ENCODE measurements around the gene PRRT1. TPM values are rescaled to one million over a fixed set of nuclear protein-coding genes. Genes with fewer than 3 reads are reported as not detected.
A peak's percentile ranks its signal among the peaks of the same experiment; 100 is the strongest.

Gene PRRT1
- total and polyA plus RNA-seq, 10 donors, result 0.28 to 2.3 (median 1.1) TPM

DNA sequence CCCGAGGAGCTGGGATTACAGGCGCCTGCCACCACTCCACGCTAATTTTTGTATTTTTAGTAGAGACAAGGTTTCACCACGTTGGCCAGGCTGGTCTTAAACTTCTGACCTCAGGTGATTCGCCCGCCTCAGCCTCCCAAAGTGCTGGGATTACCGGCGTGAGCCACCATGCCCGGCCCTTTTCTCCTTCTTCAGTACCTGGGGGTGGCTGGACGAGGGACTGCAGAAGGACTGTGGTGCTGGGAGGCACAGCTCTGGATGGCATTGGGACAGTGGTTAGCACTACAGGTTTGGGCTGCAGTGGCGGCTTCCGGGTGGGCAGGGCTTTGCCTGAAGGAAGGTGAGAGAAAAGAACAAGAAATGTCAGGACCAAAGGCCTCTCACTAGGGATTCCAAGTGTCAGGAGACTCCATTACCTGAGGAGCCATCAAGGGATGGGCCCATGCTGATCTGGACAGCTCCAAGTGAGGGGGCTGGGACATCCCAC lies 31.1 kb downstream of the PRRT1 start:
- no peak overlapping the region for H3K4me3 ChIP-seq
- H3K9me3 ChIP-seq, result no peaks in the 10 kb centered on the region
- peaks cover 6 to 100% (median 96%) of the 10 kb centered on the region in 6 donors for H3K36me3 ChIP-seq
- intact Hi-C loops (cut with DNase I; ENCODE audit: low total_unique reads), result loop anchor here (10.0 kb wide), 1 partner anchor 74 kb away; the partner anchor contains the start of genes GPSM3 and PBX2
- H3K27me3 ChIP-seq (replicated peaks in 1 of 7), result no peaks in the 10 kb centered on the region
- DNase-seq, result no peak
- 95 to 98% (median 96%) methylated on average over 12 of the region's 12 CpGs for WGBS, 5 donors
- no peak overlapping the region for H3K27ac ChIP-seq
- TF ChIP-seq, protein P1, sequence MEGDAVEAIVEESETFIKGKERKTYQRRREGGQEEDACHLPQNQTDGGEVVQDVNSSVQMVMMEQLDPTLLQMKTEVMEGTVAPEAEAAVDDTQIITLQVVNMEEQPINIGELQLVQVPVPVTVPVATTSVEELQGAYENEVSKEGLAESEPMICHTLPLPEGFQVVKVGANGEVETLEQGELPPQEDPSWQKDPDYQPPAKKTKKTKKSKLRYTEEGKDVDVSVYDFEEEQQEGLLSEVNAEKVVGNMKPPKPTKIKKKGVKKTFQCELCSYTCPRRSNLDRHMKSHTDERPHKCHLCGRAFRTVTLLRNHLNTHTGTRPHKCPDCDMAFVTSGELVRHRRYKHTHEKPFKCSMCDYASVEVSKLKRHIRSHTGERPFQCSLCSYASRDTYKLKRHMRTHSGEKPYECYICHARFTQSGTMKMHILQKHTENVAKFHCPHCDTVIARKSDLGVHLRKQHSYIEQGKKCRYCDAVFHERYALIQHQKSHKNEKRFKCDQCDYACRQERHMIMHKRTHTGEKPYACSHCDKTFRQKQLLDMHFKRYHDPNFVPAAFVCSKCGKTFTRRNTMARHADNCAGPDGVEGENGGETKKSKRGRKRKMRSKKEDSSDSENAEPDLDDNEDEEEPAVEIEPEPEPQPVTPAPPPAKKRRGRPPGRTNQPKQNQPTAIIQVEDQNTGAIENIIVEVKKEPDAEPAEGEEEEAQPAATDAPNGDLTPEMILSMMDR (IDR thresholded peaks at IDR 0.05 in 8 of 11, conservative IDR thresholded peaks at IDR 0.05 in 3 of 11), result no peak
- TF ChIP-seq POLR2AphosphoS5 (IDR thresholded peaks at IDR 0.05) (no peak), POLR2A (IDR thresholded peaks at IDR 0.05) (no peak)
- peaks cover 7 to 57% (median 23%) of the 10 kb centered on the region in 6 donors for H3K4me1 ChIP-seq

DNA sequence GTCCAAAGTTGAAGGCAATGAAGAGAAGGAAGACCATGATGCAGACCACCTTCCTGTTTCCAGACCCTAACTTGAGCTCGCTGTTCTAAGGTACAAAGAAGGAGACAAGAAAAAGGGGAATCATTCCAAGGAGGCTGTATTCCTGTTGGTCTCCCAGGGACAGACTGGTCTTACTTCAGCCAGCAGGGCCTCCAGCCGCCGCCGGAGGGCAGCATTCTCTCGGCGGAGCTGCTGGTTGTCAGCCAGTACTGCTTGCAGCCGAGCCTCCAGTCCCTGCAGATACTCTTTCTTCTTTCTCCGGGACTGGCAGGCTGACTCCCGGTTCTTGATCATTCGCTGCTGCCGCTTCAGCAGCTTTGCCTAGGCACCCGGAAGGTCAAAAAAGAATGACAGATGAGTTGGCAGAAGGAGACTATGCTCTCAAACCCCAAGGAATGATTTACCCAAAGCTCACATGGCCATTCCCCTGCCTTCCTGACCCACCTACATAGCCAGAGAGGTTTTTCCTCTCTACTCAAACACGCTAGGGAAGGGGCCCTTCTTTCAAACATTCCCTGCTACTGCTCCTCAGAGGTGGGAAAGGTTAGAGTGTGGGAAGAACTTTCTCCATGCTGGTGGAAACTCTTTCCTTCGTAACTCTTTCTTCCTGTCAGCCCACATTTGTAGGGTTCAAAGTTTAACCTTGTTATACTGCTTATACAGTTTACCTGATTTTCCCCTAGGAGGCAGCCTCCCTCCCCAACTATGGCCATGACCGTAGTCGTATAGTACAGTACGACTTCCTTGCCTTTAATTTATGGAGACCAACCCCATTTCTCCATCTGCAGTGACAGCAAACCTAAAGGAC lies 32.7 kb downstream of the PRRT1 start:
- Histone ChIP-seq H3K4me1 (peaks cover 7 to 53% (median 27%) of the 10 kb centered on the region in 6 donors), H3K27me3 (replicated peaks in 1 of 7) (no peaks in the 10 kb centered on the region), H3K27ac (peak overlapping the region; percentile 19 to 68 (median 58)), H3K4me3 (no peak overlapping the region), H3K9me3 (no peaks in the 10 kb centered on the region), H3K36me3 (peaks cover 6 to 100% (median 90%) of the 10 kb centered on the region in 6 donors)
- peak; percentile 45 to 75 (median 73) for TF ChIP-seq POLR2AphosphoS5 (IDR thresholded peaks at IDR 0.05)
- TF ChIP-seq, protein P1 (IDR thresholded peaks at IDR 0.05 in 8 of 11, conservative IDR thresholded peaks at IDR 0.05 in 3 of 11), result peak; percentile 61 to 93 (median 89)
- no peak for TF ChIP-seq POLR2A (IDR thresholded peaks at IDR 0.05)
- intact Hi-C loops (cut with DNase I; ENCODE audit: low total_unique reads), result no loop called here
- peak; percentile 95 for DNase-seq
- WGBS, 5 donors, result 23 to 38% (median 31%) methylated on average over 17 of the region's 17 CpGs

DNA sequence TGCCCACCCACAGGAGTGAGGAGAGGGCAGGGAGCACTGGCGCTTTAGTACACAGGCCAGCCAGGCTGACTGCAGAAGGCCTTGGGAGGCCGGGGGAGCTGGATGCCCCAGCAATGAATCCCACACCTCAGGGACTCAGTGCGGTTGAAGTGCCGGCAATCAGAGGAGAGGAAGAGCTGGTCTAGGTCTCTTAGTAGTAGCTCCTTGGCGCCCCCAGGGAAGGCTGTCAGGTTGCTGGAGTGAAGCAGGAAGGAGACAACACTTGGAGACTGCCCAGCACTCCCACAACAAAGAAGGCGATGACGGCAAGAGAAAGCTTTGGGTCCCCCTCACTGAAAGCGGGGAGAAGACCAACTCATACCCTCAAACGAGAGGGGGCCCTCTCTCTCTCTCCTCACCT lies 34.3 kb downstream of the PRRT1 start:
- H3K27ac ChIP-seq, result peak overlapping the region in 2 of 8 donors; percentile 17 to 58
- peaks cover 13 to 55% (median 31%) of the 10 kb centered on the region in 6 donors for H3K4me1 ChIP-seq
- no peaks in the 10 kb centered on the region for H3K9me3 ChIP-seq
- TF ChIP-seq, protein P1 (IDR thresholded peaks at IDR 0.05 in 8 of 11, conservative IDR thresholded peaks at IDR 0.05 in 3 of 11), result no peak
- TF ChIP-seq POLR2AphosphoS5 (IDR thresholded peaks at IDR 0.05), result peak in 2 of 3 donors; percentile 9 to 42
- 90 to 96% (median 94%) methylated on average over 9 of the region's 9 CpGs for WGBS, 5 donors
- intact Hi-C loops (cut with DNase I; ENCODE audit: low total_unique reads), result no loop called here
- H3K4me3 ChIP-seq, result no peak overlapping the region
- no peaks in the 10 kb centered on the region for H3K27me3 ChIP-seq (replicated peaks in 1 of 7)
- peaks cover 6 to 96% (median 76%) of the 10 kb centered on the region in 6 donors for H3K36me3 ChIP-seq
- DNase-seq, result no peak

DNA sequence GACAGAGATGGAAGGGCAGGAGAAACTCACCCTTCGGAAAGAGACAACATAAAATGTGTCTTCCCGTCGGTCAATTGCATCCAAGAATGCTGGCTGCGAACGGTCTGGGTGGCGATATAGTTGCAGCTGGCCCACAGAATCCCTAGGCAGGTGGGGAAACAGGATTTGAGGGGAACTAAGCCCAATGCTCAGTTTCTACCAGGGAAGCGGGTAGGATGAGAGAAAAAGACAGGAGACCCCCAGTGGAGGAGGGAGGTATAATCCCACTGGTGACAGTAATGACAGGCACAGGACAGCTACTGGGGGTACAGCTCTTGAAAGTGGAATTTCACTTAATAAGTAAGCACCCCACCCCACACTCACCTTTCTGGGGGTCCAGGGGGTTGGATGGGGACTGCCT lies 35.1 kb downstream of the PRRT1 start:
- peaks cover 6 to 96% (median 68%) of the 10 kb centered on the region in 6 donors for H3K36me3 ChIP-seq
- H3K9me3 ChIP-seq, result no peaks in the 10 kb centered on the region
- H3K27me3 ChIP-seq (replicated peaks in 1 of 7), result no peaks in the 10 kb centered on the region
- intact Hi-C loops (cut with DNase I; ENCODE audit: low total_unique reads), result no loop called here
- no peak for DNase-seq
- 87 to 96% (median 92%) methylated on average over 7 of the region's 7 CpGs for WGBS, 5 donors
- peaks cover 13 to 63% (median 32%) of the 10 kb centered on the region in 6 donors for H3K4me1 ChIP-seq
- no peak overlapping the region for H3K4me3 ChIP-seq
- peak overlapping the region in 2 of 8 donors; percentile 12 to 15 for H3K27ac ChIP-seq
- TF ChIP-seq, protein P1 (IDR thresholded peaks at IDR 0.05 in 8 of 11, conservative IDR thresholded peaks at IDR 0.05 in 3 of 11), result peak in 6 of 11 experiments; percentile 19 to 42 (median 36)
- no peak for TF ChIP-seq POLR2AphosphoS5 (IDR thresholded peaks at IDR 0.05)
- no peak for TF ChIP-seq POLR2A (IDR thresholded peaks at IDR 0.05)

Measured in spleen (tissue), 11 donors.